GM12878 (cell line): ENCODE measurements around the gene MEF2D. TPM values are rescaled to one million over a fixed set of nuclear protein-coding genes. Genes with fewer than 3 reads are reported as not detected.

Source experiments
- ATF2 ChIP-seq: IDR thresholded peaks from 2 replicates; pipeline ENCODE4 v1.6.1; 2012; ENCODE audit warnings: low read length, inconsistent platforms
- ATF3 ChIP-seq: IDR thresholded peaks from 2 replicates; pipeline ENCODE4 v1.6.1; 2011; ENCODE audit warnings: low read depth, mild to moderate bottlenecking, low read length, moderate library complexity, borderline replicate concordance; ENCODE audit errors: extremely low read depth
- BMI1 ChIP-seq: fragments of 450-650 bp; IDR thresholded peaks from 2 replicates; pipeline ENCODE4 v1.6.1; 2016; ENCODE audit warnings: mild to moderate bottlenecking, moderate library complexity, borderline replicate concordance
- E2F4 ChIP-seq: IDR thresholded peaks from 2 replicates; pipeline ENCODE4 v1.6.1; 2012; ENCODE audit warnings: low read depth, low read length, improper control_type of control experiment
- EED ChIP-seq: sonication (generic); IDR thresholded peaks from 2 replicates; pipeline ENCODE4 v1.6.1; 2016; ENCODE audit warnings: antibody characterized with exemption, low read depth
- EZH2 ChIP-seq: IDR thresholded peaks from 2 replicates; pipeline ENCODE4 v1.6.1; 2012; ENCODE audit warnings: low read depth, mild to moderate bottlenecking, control low read depth, inconsistent platforms, low read length, borderline replicate concordance; ENCODE audit not compliant: control insufficient read depth
- GATAD2B ChIP-seq: fragments of 450-650 bp; conservative IDR thresholded peaks from 2 replicates; pipeline ENCODE4 v1.6.1; 2017; ENCODE audit warnings: low read depth, mild to moderate bottlenecking, moderate library complexity
- HCFC1 ChIP-seq: fragments of 150-350 bp; IDR thresholded peaks from 2 replicates; pipeline ENCODE4 v1.6.1; 2014; ENCODE audit warnings: low read length
- HDGF ChIP-seq: fragments of 450-650 bp; IDR thresholded peaks from 2 replicates; pipeline ENCODE4 v1.6.1; 2016; ENCODE audit warnings: antibody characterized with exemption
- NKRF ChIP-seq: fragments of 450-650 bp; conservative IDR thresholded peaks from 2 replicates; pipeline ENCODE4 v1.6.1; 2017; ENCODE audit warnings: mild to moderate bottlenecking, moderate library complexity
- NR2C2 ChIP-seq: IDR thresholded peaks from 2 replicates; pipeline ENCODE4 v1.6.1; 2011; ENCODE audit warnings: borderline replicate concordance, low read depth; ENCODE audit not compliant: control insufficient read depth, insufficient read length
- PBX3 ChIP-seq: IDR thresholded peaks from 2 replicates; pipeline ENCODE4 v1.6.1; 2011; ENCODE audit warnings: mild to moderate bottlenecking, low read depth, low read length, moderate library complexity; ENCODE audit not compliant: insufficient replicate concordance
- PKNOX1 ChIP-seq: fragments of 450-650 bp; IDR thresholded peaks from 2 replicates; pipeline ENCODE4 v1.6.1; 2016; ENCODE audit warnings: mild to moderate bottlenecking
- POLR2A ChIP-seq: IDR thresholded peaks from 2 replicates; pipeline ENCODE4 v1.6.1; 2011; ENCODE audit warnings: low read depth, mild to moderate bottlenecking, low read length
- RAD51 ChIP-seq: fragments of 450-650 bp; IDR thresholded peaks from 2 replicates; pipeline ENCODE4 v1.6.1; 2016; ENCODE audit warnings: moderate library complexity, mild to moderate bottlenecking, inconsistent platforms
- RELA ChIP-seq: fragments of 450-650 bp; IDR thresholded peaks from 2 replicates; pipeline ENCODE4 v1.8.0; 2014; ENCODE audit warnings: borderline replicate concordance; ENCODE audit not compliant: partially characterized antibody
- SKIL ChIP-seq: fragments of 450-650 bp; IDR thresholded peaks from 2 replicates; pipeline ENCODE4 v1.6.1; 2017; ENCODE audit warnings: mild to moderate bottlenecking, low read depth, inconsistent platforms; ENCODE audit not compliant: poor library complexity, severe bottlenecking
- SUZ12 ChIP-seq: fragments of 200-600 bp; sonication (generic); IDR thresholded peaks from one replicate; pipeline ENCODE4 v1.6.1; 2018; ENCODE audit warnings: antibody characterized with exemption, mild to moderate bottlenecking; ENCODE audit not compliant: unreplicated experiment
- TCF7 ChIP-seq: IDR thresholded peaks from 2 replicates; pipeline ENCODE4 v1.6.1; 2014; ENCODE audit warnings: antibody characterized with exemption, borderline replicate concordance
- polyA plus RNA-seq, 11 experiments: library from polyadenylated mRNA; depleted of rRNA in 4 of 11; unstranded in 6 of 11; stranded (reverse) in 5 of 11; fragments of >200 nt; fragmentation: Nextera tagmentation in 4 of 11; fragmentation: Illumina TruSeq in 1 of 11; extraction: Ambion mirVana in 4 of 11; extraction: Trizol in 1 of 11; gene quantifications; 1 replicate in 1 of 11; 2 replicates in 10 of 11; pipeline versions ENCODE4 v1.2.1 to v1.2.3, GENCODE V29; 2011 to 2016; ENCODE audit warnings: inconsistent platforms in 2 of 11, missing spikeins in 2 of 11, low read depth in 1 of 11
- total RNA-seq, 4 experiments: library from RNA; depleted of rRNA in 3 of 4; stranded (reverse); fragments of >200 nt in 3 of 4; fragmentation: Illumina TruSeq in 1 of 4; extraction: Trizol in 1 of 4; gene quantifications; 2 replicates each; pipeline versions ENCODE4 v1.2.1 to v1.2.3, GENCODE V29; 2013 to 2021

MEF2D gene
- total and polyA plus RNA-seq, 10 of the 15 experiments (the other 5 are each of a cell fraction or from before 2014, with no cell fraction given), result 0.61 to 53.0 (median 15.2) TPM

- TF ChIP-seq SKIL, result no peak
- TF ChIP-seq NKRF, result no peak
- TF ChIP-seq HDGF, result no peak
- peak; percentile 80 for TF ChIP-seq RAD51
- no peak for TF ChIP-seq RELA
- no peak for TF ChIP-seq EED
- no peak for TF ChIP-seq E2F4
- TF ChIP-seq ATF2, result no peak
- no peak for TF ChIP-seq POLR2A
- TF ChIP-seq ATF3, result no peak
- peak; percentile 51 for TF ChIP-seq PBX3
- peak; percentile 74 for TF ChIP-seq PKNOX1
- no peak for TF ChIP-seq EZH2
- TF ChIP-seq HCFC1, result 0 out of 2 replicates have a peak, but pooled peaks have one; percentile 9
- no peak for TF ChIP-seq SUZ12
- no peak for TF ChIP-seq BMI1
- no peak for TF ChIP-seq GATAD2B
- TF ChIP-seq TCF7, result no peak
- TF ChIP-seq NR2C2, result no peak
Measured at GRCh38 chr1:156524481-156524869, 23.9 kb upstream of the MEF2D start (continued).
